Measurements from ENCODE around the gene ORMDL2.
"Not testable (repeated sequence)": the region's sequence is repeated elsewhere in the genome, so short reads cannot be mapped to it uniquely, and the experiment has no call there.

The ORMDL2 gene

GRCh38 chr12:55861396-55861795 lies 43.6 kb downstream of the ORMDL2 start:
- no peak for DNase-seq (ENCODE audit: low read depth)

GRCh38 chr12:55861871-55862270 lies 44.0 kb downstream of the ORMDL2 start:
- no peak for DNase-seq (ENCODE audit: low read depth)

- no peak for DNase-seq (ENCODE audit: low read depth)
Measured at GRCh38 chr12:55862286-55862685, 44.4 kb downstream of the ORMDL2 start.

- not testable (repeated sequence) for DNase-seq (ENCODE audit: low read depth)
Measured at GRCh38 chr12:55862931-55863330, 45.1 kb downstream of the ORMDL2 start.

- DNase-seq (ENCODE audit: low read depth) = no peak
Measured at GRCh38 chr12:55865327-55865726, 47.5 kb downstream of the ORMDL2 start.

- not testable (repeated sequence) for DNase-seq (ENCODE audit: low read depth)
Measured at GRCh38 chr12:55866454-55867004, 48.7 kb downstream of the ORMDL2 start.
